IPS DF 6.9 (cell line): Measurements from ENCODE around the gene NOL7.

Experiments used
- DNase-seq: peaks from one replicate; pipeline ENCODE4 v3.0.0-alpha.2; 2013; ENCODE audit warnings: low read depth, low spot score
- H3K27ac ChIP-seq: one replicate; pipeline ENCODE4 v1.5.1; 2013; ENCODE audit warnings: low read length, control low read depth
- H3K27me3 ChIP-seq: 2 replicates; pipeline ENCODE4 v1.6.1; 2013; ENCODE audit warnings: mild to moderate bottlenecking, low read length; ENCODE audit not compliant: control insufficient read depth, insufficient read depth
- H3K36me3 ChIP-seq: 2 replicates; pipeline ENCODE4 v1.6.1; 2013; ENCODE audit warnings: low read length; ENCODE audit not compliant: control insufficient read depth, insufficient read depth
- H3K4me1 ChIP-seq: 2 replicates; pipeline ENCODE4 v1.6.1; 2013; ENCODE audit warnings: low read length; ENCODE audit not compliant: control insufficient read depth, insufficient read depth
- H3K4me3 ChIP-seq: 2 replicates; pipeline ENCODE4 v1.5.1; 2013; ENCODE audit warnings: mild to moderate bottlenecking, low read length
- H3K9me3 ChIP-seq: 2 replicates; pipeline ENCODE4 v1.6.1; 2013; ENCODE audit warnings: low read length, inconsistent platforms; ENCODE audit not compliant: control insufficient read depth, insufficient read depth
- WGBS: extraction: QIAGEN DNeasy Blood & Tissue Kit; methylation state at CpG from one replicate; pipeline ENCODE4 v1.1.7; 2013; ENCODE audit warnings: mixed read lengths, missing lambda C conversion rate; ENCODE audit not compliant: insufficient read length, insufficient coverage; 5-methylcytosine and 5-hydroxymethylcytosine counted together

The NOL7 gene

DNA sequence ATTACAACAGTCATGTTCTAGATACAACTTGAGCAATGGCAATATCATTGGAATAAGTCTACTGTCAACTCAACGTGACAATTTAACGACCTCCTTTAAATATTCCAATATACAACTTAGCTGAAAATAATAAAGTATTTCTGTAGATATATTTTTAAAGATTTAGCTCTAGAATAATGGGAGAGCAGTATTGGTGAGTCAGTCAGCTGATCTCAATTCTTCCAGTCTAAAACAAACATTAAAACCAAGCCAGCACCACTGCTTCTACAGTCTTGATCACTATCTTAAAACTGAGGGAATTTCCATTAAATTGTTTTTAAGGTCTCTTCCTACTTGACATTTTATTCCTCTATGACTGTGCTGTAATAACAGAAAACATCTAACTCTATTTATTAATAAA lies 38.2 kb downstream of the NOL7 start:
- no peak overlapping the region for H3K27ac ChIP-seq
- no peak overlapping the region for H3K4me3 ChIP-seq
- H3K9me3 ChIP-seq: no peaks in the 10 kb centered on the region
- no peaks in the 10 kb centered on the region for H3K36me3 ChIP-seq
- H3K27me3 ChIP-seq: no peaks in the 10 kb centered on the region
- DNase-seq: no peak
- no peaks in the 10 kb centered on the region for H3K4me1 ChIP-seq
- WGBS: no CpG with 5 or more reads among the region's 2 CpGs

DNA sequence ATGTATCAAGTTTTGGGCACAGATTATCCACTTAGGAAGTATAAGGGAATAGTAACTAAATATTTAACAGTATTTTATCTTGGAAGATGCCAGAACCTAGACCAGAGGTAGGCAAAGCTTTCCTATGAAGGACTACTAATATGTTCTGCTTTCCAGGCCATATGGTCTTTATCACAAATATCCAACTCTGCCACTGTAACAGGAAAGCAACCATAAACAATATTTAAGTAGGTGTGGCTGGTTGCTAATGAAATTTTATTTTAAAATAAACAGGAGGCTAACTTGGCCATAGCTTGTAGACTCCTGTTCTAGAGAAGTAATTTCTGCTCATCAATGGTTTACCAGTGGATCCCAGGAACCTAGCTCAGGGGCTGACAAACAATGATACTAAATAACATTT lies 39.4 kb downstream of the NOL7 start:
- no peak overlapping the region for H3K4me3 ChIP-seq
- H3K27me3 ChIP-seq: no peaks in the 10 kb centered on the region
- H3K36me3 ChIP-seq: no peaks in the 10 kb centered on the region
- H3K4me1 ChIP-seq: no peaks in the 10 kb centered on the region
- no peak overlapping the region for H3K27ac ChIP-seq
- DNase-seq: no peak
- no peaks in the 10 kb centered on the region for H3K9me3 ChIP-seq

DNA sequence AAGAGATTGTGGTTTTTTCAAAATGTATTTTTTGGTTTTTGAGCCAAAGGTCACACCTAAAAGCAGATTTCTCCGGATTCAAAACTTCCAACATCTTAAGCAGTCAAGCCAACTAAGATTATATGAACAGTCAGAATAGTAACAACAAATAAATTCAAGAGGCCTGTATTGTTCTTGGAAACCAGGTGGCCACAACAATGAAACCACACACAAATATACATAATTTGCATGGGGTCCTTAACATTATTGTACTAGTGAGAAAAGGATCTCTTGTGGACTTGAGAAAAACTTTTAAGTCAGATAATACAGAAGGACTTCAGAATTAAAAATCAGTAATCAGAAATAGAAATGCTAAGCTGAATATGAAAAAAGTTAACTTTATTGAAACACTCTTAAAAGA lies 40.6 kb downstream of the NOL7 start:
- H3K36me3 ChIP-seq: no peaks in the 10 kb centered on the region
- H3K9me3 ChIP-seq: no peaks in the 10 kb centered on the region
- DNase-seq: no peak
- H3K27ac ChIP-seq: no peak overlapping the region
- H3K27me3 ChIP-seq: no peaks in the 10 kb centered on the region
- H3K4me3 ChIP-seq: no peak overlapping the region
- WGBS: no CpG with 5 or more reads among the region's 1 CpG
- H3K4me1 ChIP-seq: no peaks in the 10 kb centered on the region

DNA sequence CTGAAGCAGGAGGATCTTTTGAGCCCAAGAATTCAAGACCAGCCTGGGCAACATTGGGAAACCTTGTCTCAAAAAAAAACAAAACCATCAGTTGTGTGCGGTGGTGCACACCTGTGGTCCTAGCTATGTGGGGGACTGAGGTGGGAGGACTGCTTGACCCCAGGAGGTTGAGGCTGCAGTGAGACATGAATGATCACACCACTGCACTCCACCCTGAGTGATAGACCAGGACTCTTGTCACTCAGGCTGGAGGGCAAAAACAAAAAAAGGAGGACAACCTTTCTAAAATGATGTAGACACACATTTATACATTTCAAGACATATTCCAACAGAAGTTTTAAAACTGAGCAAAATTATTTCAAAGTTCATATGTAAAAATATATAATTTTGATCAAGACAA lies 45.1 kb downstream of the NOL7 start:
- no peak overlapping the region for H3K4me3 ChIP-seq
- H3K27ac ChIP-seq: no peak overlapping the region
- DNase-seq: no peak
- no CpG with 5 or more reads among the region's 1 CpG for WGBS
- no peaks in the 10 kb centered on the region for H3K4me1 ChIP-seq
- H3K27me3 ChIP-seq: no peaks in the 10 kb centered on the region
- H3K36me3 ChIP-seq: no peaks in the 10 kb centered on the region
- H3K9me3 ChIP-seq: no peaks in the 10 kb centered on the region

DNA sequence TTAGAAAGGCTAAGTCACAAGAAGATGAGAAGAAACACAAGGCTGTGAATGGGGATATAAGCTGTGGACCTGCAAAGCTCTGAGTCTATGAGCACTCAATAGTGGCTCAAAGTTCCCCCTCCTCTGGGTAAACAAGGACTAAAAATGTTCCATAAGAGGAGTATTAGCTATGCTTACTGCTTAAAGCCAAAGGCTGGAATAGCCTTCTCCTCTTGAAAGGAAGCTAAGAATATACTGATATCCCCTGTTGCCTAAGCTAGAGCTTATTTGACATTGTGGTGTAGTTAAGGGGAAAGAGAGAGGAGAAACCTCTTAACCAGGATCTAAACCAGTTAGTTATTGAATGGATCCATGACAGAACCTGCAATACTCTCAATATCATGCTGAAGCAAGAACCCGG lies 45.8 kb downstream of the NOL7 start:
- H3K27ac ChIP-seq: no peak overlapping the region
- no peaks in the 10 kb centered on the region for H3K27me3 ChIP-seq
- H3K36me3 ChIP-seq: no peaks in the 10 kb centered on the region
- no peak overlapping the region for H3K4me3 ChIP-seq
- no peaks in the 10 kb centered on the region for H3K4me1 ChIP-seq
- WGBS: no CpG with 5 or more reads among the region's 1 CpG
- no peaks in the 10 kb centered on the region for H3K9me3 ChIP-seq
- no peak for DNase-seq

DNA sequence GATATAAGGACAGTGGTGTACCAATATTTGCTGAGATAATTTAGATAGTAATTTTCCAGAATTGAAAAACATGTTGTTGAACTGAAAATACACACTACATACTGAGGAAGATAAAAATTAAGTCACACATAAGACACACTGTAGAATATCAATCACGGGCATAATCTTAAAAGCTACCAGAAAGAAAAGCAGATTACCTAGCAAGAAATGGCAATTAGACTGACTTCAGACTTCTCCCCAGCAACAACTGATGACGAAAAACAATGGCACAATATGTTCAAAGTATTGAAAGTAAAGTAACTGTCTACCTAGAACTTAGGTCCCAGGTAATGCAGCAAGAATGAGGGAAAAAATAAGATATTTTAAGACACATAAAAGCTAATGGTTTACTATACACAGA lies 46.5 kb downstream of the NOL7 start:
- Histone ChIP-seq H3K4me1 (no peaks in the 10 kb centered on the region), H3K27ac (no peak overlapping the region), H3K9me3 (no peaks in the 10 kb centered on the region), H3K4me3 (no peak overlapping the region), H3K36me3 (no peaks in the 10 kb centered on the region), H3K27me3 (no peaks in the 10 kb centered on the region)
- no CpG with 5 or more reads among the region's 2 CpGs for WGBS
- DNase-seq: no peak

DNA sequence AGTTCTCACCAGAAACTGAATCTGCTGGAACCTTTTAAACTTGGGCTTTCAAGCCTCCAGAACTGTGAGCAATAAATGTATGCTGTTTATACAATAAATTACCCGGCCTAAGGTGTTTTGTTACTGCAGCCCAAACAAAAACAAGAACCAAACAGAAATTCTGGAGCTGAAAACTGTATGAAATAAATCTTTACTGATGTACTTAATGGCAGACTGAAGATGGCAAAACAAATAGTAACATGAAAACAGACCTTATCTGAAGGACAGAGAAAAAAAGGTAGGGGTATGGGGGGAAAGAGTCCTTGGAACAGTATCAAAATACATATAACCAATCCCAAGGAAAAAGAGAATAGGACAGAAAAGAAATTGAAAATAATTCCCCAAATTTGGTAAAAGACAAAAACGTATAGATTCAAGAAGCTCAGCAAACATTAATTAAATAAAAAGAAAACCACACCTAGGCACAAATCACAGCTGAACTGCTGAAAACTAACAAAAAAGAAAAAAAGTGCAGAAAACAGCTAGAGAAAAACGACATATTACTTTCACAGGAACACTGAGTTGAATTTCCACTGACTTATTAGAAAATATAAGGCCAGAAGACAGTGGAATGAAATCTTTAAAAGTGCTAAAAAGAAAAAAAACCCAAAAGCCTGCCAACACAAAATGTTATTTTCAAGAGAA lies 47.7 kb downstream of the NOL7 start:
- H3K27me3 ChIP-seq: no peaks in the 10 kb centered on the region
- H3K27ac ChIP-seq: no peak overlapping the region
- H3K4me1 ChIP-seq: no peaks in the 10 kb centered on the region
- H3K9me3 ChIP-seq: no peaks in the 10 kb centered on the region
- no peak for DNase-seq
- H3K4me3 ChIP-seq: no peak overlapping the region
- no peaks in the 10 kb centered on the region for H3K36me3 ChIP-seq
- no CpG with 5 or more reads among the region's 3 CpGs for WGBS

DNA sequence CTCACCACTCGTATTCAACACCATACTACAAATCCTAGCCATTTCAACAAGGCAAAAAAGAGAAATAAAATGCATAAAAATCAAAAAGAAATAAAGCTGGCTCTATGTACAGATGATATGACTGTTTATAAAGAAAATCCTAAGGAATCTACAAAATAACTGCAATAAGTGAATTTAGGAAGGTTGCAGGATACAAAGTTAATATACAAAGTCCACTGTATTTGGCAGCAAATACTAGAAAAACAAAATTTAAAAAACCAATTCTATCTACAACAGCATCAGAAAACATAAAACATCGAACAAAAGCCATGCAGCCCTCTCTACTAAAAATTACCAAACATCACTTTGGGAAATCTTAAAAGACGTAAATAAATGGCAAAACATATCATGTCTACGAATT lies 48.9 kb downstream of the NOL7 start:
- Histone ChIP-seq H3K27ac (no peak overlapping the region), H3K4me3 (no peak overlapping the region), H3K36me3 (no peaks in the 10 kb centered on the region), H3K4me1 (no peaks in the 10 kb centered on the region), H3K27me3 (no peaks in the 10 kb centered on the region), H3K9me3 (no peaks in the 10 kb centered on the region)
- WGBS: 100% methylated on average over 1 of the region's 4 CpGs
- DNase-seq: no peak

DNA sequence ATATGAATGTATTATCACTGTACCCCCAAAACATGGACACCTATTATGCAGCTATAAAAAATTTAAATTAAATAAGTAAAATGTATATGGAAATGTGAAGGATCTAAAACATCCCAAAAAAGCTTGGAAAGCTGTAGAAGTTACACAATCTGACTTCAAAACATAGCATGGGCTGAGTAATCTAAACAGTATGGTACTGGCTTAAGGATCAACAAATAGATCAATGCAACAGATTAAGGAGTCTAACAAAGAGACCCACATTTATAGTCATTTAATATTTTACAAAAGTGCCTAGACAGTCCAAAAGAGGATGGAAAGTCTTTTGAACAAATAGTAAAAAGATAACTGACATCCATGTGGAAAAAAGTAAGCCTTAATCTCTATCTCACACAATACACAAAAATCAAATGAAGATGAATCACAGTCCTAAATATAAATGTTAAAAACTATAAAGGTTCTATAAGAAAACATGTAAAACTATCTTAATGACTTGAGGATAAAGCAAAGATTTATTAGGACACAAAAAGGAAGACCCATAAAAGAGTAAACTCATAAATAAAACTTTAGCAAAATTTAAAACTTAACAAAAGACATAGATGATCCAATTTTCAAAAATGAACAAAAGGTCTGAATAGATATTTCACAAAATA lies 49.7 kb downstream of the NOL7 start:
- no peak overlapping the region for H3K27ac ChIP-seq
- H3K27me3 ChIP-seq: no peaks in the 10 kb centered on the region
- DNase-seq: no peak
- H3K36me3 ChIP-seq: no peaks in the 10 kb centered on the region
- no peak overlapping the region for H3K4me3 ChIP-seq
- no peaks in the 10 kb centered on the region for H3K9me3 ChIP-seq
- no peaks in the 10 kb centered on the region for H3K4me1 ChIP-seq

DNA sequence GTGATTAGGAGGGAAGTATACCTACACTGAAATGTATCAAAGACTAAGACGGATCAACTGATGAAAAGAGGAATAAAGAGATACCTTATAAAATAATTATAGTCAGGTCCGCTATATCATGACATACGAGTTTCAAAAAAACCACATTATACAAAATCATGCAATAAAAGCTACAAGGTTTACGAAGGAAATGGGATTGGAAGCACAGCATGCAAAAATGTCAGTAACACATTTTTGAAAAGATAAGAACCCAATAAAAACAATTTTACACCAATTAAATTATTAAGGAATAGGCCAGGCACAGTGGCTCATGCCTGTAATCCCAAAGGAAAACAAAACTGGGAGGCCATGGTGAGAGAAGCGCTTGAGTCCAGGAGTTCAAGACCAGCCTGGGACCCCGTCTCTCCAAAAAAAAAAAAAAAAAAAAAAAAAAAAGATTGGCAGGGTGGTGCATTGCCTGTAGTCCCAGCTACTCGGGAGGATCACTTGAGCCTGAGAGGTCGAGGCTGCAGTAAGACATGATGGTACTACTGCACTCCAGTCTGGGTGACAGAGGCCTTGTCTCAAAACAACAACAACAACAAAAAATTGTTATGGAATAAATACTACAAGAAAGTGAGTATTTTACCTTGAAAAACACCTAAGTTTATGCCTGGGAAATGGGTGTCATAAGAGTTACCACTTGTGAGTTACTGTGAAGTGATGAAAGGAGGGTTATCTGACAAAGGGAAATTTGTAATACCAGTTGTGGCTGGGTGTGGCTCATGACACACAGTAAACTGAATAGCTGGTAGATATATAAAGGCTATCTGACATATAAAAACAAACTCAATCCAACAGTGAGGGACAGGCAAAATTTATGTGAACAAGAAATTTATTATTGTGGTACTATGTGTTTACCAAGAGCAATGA lies 51.3 kb downstream of the NOL7 start:
- H3K36me3 ChIP-seq: no peaks in the 10 kb centered on the region
- H3K9me3 ChIP-seq: no peaks in the 10 kb centered on the region
- H3K27ac ChIP-seq: no peak overlapping the region
- no peak for DNase-seq
- H3K27me3 ChIP-seq: no peaks in the 10 kb centered on the region
- H3K4me1 ChIP-seq: 0 out of 2 replicates have a peak, but pooled peaks cover 2% of the 10 kb centered on the region
- no CpG with 5 or more reads among the region's 8 CpGs for WGBS
- no peak overlapping the region for H3K4me3 ChIP-seq
